ENCODE results near the gene C17orf114.

Gene C17orf114

GRCh38 chr17:4780325-4780955 is 21.7 kb downstream of the C17orf114 start:
- no peak overlapping the region for H3K4me3 ChIP-seq (ENCODE audit: low read depth, low read length)
- H3K9me3 ChIP-seq (ENCODE audit: control insufficient read depth, insufficient read depth, low read depth, low read length) = no peaks in the 10 kb centered on the region
- H3K4me1 ChIP-seq (ENCODE audit: control insufficient read depth, insufficient read depth, low read length) = no peaks in the 10 kb centered on the region
- no peaks in the 10 kb centered on the region for H3K36me3 ChIP-seq (ENCODE audit: control insufficient read depth in 2 of 2, insufficient read depth in 1 of 2, low read length in 2 of 2)
- ChIA-PET CTCF (interaction anchor here (0.7 to 5.4 kb wide), 4 partner anchors 9 to 210 kb away, joined by 3 to 37 read pairs (median 4); partner anchors contain the start of gene GLTPD2), POLR2A (interaction anchor here (3.1 kb wide), 1 partner anchor 9 kb away, joined by 23 read pairs; the partner anchor contains the start of gene GLTPD2)
- no peak for TF ChIP-seq ZSCAN23 (tag by site-specific recombination; IDR thresholded peaks at IDR 0.05)
- TF ChIP-seq ZNF138 (tag by site-specific recombination; IDR thresholded peaks at IDR 0.05; ENCODE audit: borderline replicate concordance) = no peak
- no peak for TF ChIP-seq ZNF510 (tag by site-specific recombination; IDR thresholded peaks at IDR 0.05; ENCODE audit: insufficient replicate concordance)
- no peak for TF ChIP-seq TRIM28 (IDR thresholded peaks at IDR 0.05; ENCODE audit: borderline replicate concordance, low read length)
- no peak for TF ChIP-seq ZNF692 (tag by site-specific recombination; IDR thresholded peaks at IDR 0.05)
- no peak for TF ChIP-seq KLF17 (tag by site-specific recombination; IDR thresholded peaks at IDR 0.05)
- TF ChIP-seq ZNF114 (tag by site-specific recombination; IDR thresholded peaks at IDR 0.05) = no peak
- TF ChIP-seq ZNF184 (tag by site-specific recombination; IDR thresholded peaks at IDR 0.05) = no peak
- no peak for TF ChIP-seq GLIS1 (tag by site-specific recombination; IDR thresholded peaks at IDR 0.05)
- TF ChIP-seq ZNF223 (tag by site-specific recombination; IDR thresholded peaks at IDR 0.05) = no peak
- TF ChIP-seq AEBP2 (tag by site-specific recombination; IDR thresholded peaks at IDR 0.05; ENCODE audit: borderline replicate concordance) = no peak
- TF ChIP-seq ZBTB26 (tag by site-specific recombination; optimal IDR thresholded peaks at IDR 0.05) = no peak
- no peak for TF ChIP-seq ZBTB1 (tag by site-specific recombination; IDR thresholded peaks at IDR 0.05)
- TF ChIP-seq ZNF211 (tag by site-specific recombination; IDR thresholded peaks at IDR 0.05; ENCODE audit: low read depth) = no peak
- no peak for TF ChIP-seq ZNF791 (tag by site-specific recombination; IDR thresholded peaks at IDR 0.05)
- no peak for TF ChIP-seq GFI1B (tag by site-specific recombination; IDR thresholded peaks at IDR 0.05)
- TF ChIP-seq BCL11A (tag by site-specific recombination; IDR thresholded peaks at IDR 0.05; ENCODE audit: low read depth) = no peak
- H3K27ac ChIP-seq (ENCODE audit: extremely low read depth, low read depth, low read length) = no peak overlapping the region

GRCh38 chr17:4777969-4778760 is 24.0 kb downstream of the C17orf114 start:
- Histone ChIP-seq H3K36me3 (ENCODE audit: control insufficient read depth in 2 of 2, insufficient read depth in 1 of 2, low read length in 2 of 2) (no peaks in the 10 kb centered on the region), H3K4me3 (ENCODE audit: low read depth, low read length) (no peak overlapping the region), H3K4me1 (ENCODE audit: control insufficient read depth, insufficient read depth, low read length) (no peaks in the 10 kb centered on the region), H3K27ac (ENCODE audit: extremely low read depth, low read depth, low read length) (no peak overlapping the region), H3K9me3 (ENCODE audit: control insufficient read depth, insufficient read depth, low read depth, low read length) (no peaks in the 10 kb centered on the region)
- ChIA-PET POLR2A (interaction anchor here (3.1 kb wide), 1 partner anchor 11 kb away, joined by 23 read pairs; the partner anchor contains the start of gene GLTPD2), CTCF (interaction anchor here (0.6 to 5.4 kb wide), 2 partner anchors 12 to 111 kb away, joined by 3 to 37 read pairs; partner anchors contain the start of gene GLTPD2)
- TF ChIP-seq PRDM4 (tag by site-specific recombination; IDR thresholded peaks at IDR 0.05) (no peak), ZNF677 (tag by site-specific recombination; IDR thresholded peaks at IDR 0.05) (no peak), ZIC2 (tag by site-specific recombination; IDR thresholded peaks at IDR 0.05) (no peak), FEZF1 (tag by site-specific recombination; IDR thresholded peaks at IDR 0.05) (no peak), ZNF362 (tag by site-specific recombination; IDR thresholded peaks at IDR 0.05) (no peak)

Measured in HEK293 (cell line).